Activated naive CD8-positive, alpha-beta T cell (primary cell): ENCODE data around the gene TBC1D9.

ENCODE experiments used
- H3K27ac Mint-ChIP-seq: one replicate; pipeline ENCODE4 v1.8.0; 2021; ENCODE audit warnings: mixed read lengths
- H3K27me3 Mint-ChIP-seq: one replicate; pipeline ENCODE4 v1.8.0; 2021; ENCODE audit warnings: mixed read lengths
- H3K36me3 Mint-ChIP-seq: one replicate; pipeline ENCODE4 v1.8.0; 2021; ENCODE audit warnings: mixed read lengths
- H3K4me1 Mint-ChIP-seq: one replicate; pipeline ENCODE4 v1.8.0; 2021; ENCODE audit warnings: low read depth, mixed read lengths
- H3K4me3 Mint-ChIP-seq: one replicate; pipeline ENCODE4 v1.8.0; 2021; ENCODE audit warnings: mild to moderate bottlenecking, mixed read lengths
- H3K9me3 Mint-ChIP-seq: one replicate; pipeline ENCODE4 v1.8.0; 2021; ENCODE audit warnings: low read depth, mixed read lengths

TBC1D9 gene

DNA sequence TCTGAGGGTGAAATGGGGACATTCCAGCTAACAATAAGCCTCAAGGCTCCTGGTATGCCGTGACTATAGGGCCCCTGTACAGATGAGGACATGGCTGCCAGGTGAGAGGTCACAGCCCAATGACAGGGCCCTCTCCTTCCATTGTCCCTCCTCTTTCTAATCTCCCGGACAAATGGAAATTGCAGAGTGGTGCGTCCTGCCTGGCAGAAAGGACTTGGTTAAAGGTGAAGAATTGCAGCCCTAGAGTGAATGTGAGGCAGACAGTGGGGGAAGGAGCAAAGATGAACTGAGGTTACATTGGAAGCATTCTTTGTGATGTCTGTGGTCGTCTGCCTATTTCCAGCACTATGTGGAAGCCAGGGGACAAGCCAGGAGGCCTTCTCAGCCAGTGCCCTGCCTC lies 180.7 kb downstream of the TBC1D9 start:
- Mint-ChIP-seq H3K9me3 (peaks cover 3% of the 10 kb centered on the region), H3K27ac (no peak overlapping the region), H3K4me3 (no peak overlapping the region), H3K27me3 (peaks cover 43% of the 10 kb centered on the region), H3K4me1 (peaks cover 3% of the 10 kb centered on the region), H3K36me3 (peaks cover 11% of the 10 kb centered on the region)

DNA sequence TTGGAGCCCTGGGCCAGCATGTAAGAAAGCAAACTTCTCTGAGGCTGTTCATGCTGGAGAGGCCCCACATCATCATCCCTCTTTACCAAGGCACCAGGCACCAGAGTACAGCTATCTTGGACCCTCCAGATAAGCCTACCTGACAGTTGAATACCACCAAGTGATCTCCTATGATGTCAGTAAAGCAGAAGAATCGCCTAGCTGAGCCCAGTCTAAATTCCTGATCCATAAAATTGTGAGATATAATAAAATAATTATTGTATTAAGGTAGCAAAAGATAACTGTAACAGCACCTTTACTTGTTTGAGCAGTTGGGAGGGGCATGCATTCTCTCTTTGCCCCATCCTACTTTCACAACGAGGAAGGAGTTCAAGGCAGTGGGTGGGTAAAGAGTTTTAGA lies 184.6 kb downstream of the TBC1D9 start:
- Mint-ChIP-seq H3K4me3 (no peak overlapping the region), H3K4me1 (peaks cover 23% of the 10 kb centered on the region), H3K27ac (no peak overlapping the region), H3K27me3 (peaks cover 43% of the 10 kb centered on the region), H3K36me3 (peaks cover 13% of the 10 kb centered on the region), H3K9me3 (peaks cover 7% of the 10 kb centered on the region)
